SK-N-SH treated with all-trans-retinoic acid at 6 μM for 48 hours (cell line): Measurements from ENCODE around the gene NCLN.

Experiments used
- ARNTL ChIP-seq: fragments of 450-650 bp; formaldehyde crosslinking; IDR thresholded peaks from 2 replicates; pipeline ENCODE4 v1.5.0; 2020; ENCODE audit warnings: low read depth, mild to moderate bottlenecking, moderate library complexity, borderline replicate concordance
- BACH2 ChIP-seq: fragments of 250-450 bp; sonication (Bioruptor Pico); IDR thresholded peaks from 2 replicates; pipeline ENCODE4 v1.9.0; 2021; ENCODE audit warnings: mild to moderate bottlenecking, borderline replicate concordance
- OSR1 ChIP-seq: fragments of 250-450 bp; sonication (Bioruptor Pico); IDR thresholded peaks from 2 replicates; pipeline ENCODE4 v1.8.0; 2022; ENCODE audit warnings: moderate library complexity, mild to moderate bottlenecking, inconsistent platforms
- PPARA ChIP-seq: fragments of 250-450 bp; sonication (Bioruptor Pico); IDR thresholded peaks from 2 replicates; pipeline ENCODE4 v1.5.0; 2020; ENCODE audit warnings: mild to moderate bottlenecking, borderline replicate concordance
- TSHZ2 ChIP-seq: fragments of 250-450 bp; sonication (Bioruptor Pico); IDR thresholded peaks from 2 replicates; pipeline ENCODE4 v1.5.0; 2020; ENCODE audit warnings: mild to moderate bottlenecking, moderate library complexity
- ZC3H10 ChIP-seq: fragments of 250-450 bp; sonication (Bioruptor Pico); IDR thresholded peaks from 2 replicates; pipeline ENCODE4 v1.5.1; 2021; ENCODE audit warnings: mild to moderate bottlenecking, moderate library complexity
- ZFP30 ChIP-seq: fragments of 450-650 bp; formaldehyde crosslinking; IDR thresholded peaks from 2 replicates; pipeline ENCODE4 v1.5.0; 2022; ENCODE audit warnings: mild to moderate bottlenecking, moderate library complexity
- TF ChIP-seq, protein P1 (sequence below): fragments of 250-450 bp; sonication (Bioruptor Pico); IDR thresholded peaks from 2 replicates; pipeline ENCODE4 v1.5.1; 2020; ENCODE audit warnings: low read depth, mild to moderate bottlenecking, moderate library complexity
- TF ChIP-seq, protein P2 (sequence below): fragments of 250-450 bp; sonication (Bioruptor Pico); IDR thresholded peaks from 2 replicates; pipeline ENCODE4 v1.8.0; 2020; ENCODE audit warnings: mild to moderate bottlenecking, moderate library complexity, borderline replicate concordance

- TF ChIP-seq, protein P1, sequence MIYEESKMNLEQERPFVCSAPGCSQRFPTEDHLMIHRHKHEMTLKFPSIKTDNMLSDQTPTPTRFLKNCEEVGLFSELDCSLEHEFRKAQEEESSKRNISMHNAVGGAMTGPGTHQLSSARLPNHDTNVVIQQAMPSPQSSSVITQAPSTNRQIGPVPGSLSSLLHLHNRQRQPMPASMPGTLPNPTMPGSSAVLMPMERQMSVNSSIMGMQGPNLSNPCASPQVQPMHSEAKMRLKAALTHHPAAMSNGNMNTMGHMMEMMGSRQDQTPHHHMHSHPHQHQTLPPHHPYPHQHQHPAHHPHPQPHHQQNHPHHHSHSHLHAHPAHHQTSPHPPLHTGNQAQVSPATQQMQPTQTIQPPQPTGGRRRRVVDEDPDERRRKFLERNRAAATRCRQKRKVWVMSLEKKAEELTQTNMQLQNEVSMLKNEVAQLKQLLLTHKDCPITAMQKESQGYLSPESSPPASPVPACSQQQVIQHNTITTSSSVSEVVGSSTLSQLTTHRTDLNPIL (CRISPR knock-in tag), result no peak
- no peak for TF ChIP-seq TSHZ2 (CRISPR knock-in tag)
- TF ChIP-seq, protein P2, sequence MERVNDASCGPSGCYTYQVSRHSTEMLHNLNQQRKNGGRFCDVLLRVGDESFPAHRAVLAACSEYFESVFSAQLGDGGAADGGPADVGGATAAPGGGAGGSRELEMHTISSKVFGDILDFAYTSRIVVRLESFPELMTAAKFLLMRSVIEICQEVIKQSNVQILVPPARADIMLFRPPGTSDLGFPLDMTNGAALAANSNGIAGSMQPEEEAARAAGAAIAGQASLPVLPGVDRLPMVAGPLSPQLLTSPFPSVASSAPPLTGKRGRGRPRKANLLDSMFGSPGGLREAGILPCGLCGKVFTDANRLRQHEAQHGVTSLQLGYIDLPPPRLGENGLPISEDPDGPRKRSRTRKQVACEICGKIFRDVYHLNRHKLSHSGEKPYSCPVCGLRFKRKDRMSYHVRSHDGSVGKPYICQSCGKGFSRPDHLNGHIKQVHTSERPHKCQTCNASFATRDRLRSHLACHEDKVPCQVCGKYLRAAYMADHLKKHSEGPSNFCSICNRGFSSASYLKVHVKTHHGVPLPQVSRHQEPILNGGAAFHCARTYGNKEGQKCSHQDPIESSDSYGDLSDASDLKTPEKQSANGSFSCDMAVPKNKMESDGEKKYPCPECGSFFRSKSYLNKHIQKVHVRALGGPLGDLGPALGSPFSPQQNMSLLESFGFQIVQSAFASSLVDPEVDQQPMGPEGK (CRISPR knock-in tag), result no peak
- TF ChIP-seq ZFP30 (CRISPR knock-in tag), result no peak
- no peak for TF ChIP-seq PPARA
- TF ChIP-seq ARNTL (CRISPR knock-in tag), result no peak
- TF ChIP-seq ZC3H10 (CRISPR knock-in tag), result no peak
- no peak for TF ChIP-seq OSR1 (CRISPR knock-in tag)
- TF ChIP-seq BACH2 (CRISPR knock-in tag), result no peak
Observed at GRCh38 chr19:3142781-3143337, 42.9 kb upstream of the NCLN start.
